MV-4-11 (cell line): ENCODE results near the gene CHPT1.
"Not testable (repeated sequence)": the region's sequence is repeated elsewhere in the genome, so short reads cannot be mapped to it uniquely, and the experiment has no call there.

Source experiments
- DNase-seq: peaks from one replicate; lab custom pipeline; 2025; lab: John Stamatoyannopoulos, UW

Gene CHPT1

GRCh38 chr12:101697197-101697929, at the start of gene CHPT1:
Gene CHPT1, plus strand, starts transcription at chr12:101697640. Its CDS starts 222 bp downstream, at chr12:101697862.
- peak; percentile 16 for DNase-seq

GRCh38 chr12:101647711-101648110, 49.7 kb upstream of the CHPT1 start:
- DNase-seq = no peak

DNA sequence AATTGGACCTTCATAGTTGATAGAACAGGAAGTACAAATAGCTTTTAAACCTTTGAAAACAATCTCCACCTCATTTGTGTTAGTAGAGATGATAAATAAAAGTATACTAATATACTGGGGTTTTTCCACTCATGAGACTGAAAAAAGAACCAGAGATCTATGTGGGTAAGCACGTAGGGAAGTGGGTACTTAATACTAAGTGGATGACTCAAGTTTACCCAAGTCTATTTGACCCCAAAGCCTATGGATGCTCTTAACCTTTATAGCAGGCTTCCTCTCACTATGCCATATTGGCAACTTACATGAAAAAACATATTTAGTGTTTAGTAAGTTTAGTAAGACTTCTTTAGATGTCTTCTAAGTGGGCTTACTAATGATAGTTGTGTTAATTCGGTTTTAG, 49.2 kb upstream of the CHPT1 start:
- DNase-seq = peak; percentile 62

DNA sequence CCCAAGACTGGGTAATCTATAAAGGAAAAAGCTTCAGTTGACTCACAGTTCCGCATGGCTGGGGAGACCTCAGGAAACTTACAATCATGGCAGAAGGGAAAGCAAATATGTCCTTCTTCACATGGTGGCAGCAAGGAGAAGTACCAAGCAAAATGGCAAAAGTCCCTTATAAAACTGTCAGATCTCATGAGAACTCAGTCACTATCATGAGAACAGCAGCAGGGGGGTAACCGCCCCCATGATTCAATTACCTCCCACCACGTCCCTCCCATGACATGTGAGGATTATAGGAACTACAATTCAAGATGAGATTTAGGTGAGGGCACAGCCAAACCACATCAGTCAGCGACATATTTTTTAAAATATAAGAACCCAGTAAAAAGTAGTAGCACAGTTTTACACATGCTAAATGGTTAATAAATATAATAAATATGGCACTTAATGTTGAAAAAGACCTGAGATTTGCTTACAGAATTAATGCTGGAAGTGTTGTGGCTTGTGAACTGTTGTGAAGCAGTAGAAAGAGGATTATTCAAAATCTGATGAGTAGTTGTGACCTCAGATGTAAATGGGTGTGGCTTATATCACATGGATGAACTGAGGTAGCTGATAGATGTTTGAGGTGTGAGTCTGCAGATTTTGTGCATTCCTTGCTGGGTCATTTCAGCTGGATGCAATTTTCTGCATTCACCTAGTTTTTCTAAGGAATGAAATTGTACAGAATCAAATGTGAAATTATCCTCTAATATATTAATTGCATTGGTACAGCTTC, 46.9 kb upstream of the CHPT1 start:
- no peak for DNase-seq

DNA sequence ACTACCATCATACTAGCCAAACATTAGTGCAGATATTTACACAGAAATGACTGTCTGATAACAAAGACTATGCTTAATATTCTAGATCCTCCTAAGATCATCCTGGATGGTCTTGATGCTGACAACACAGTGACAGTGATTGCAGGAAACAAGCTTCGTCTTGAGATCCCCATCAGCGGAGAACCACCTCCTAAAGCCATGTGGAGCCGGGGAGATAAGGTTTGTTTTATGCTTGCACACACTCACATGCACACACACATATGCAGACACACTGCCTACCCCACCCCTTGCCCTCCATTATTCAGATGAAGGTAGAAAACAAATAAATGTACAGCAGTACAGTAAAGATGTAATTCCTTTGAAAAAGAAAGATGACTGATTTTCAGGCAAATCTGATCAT, 44.4 kb upstream of the CHPT1 start:
- no peak for DNase-seq

DNA sequence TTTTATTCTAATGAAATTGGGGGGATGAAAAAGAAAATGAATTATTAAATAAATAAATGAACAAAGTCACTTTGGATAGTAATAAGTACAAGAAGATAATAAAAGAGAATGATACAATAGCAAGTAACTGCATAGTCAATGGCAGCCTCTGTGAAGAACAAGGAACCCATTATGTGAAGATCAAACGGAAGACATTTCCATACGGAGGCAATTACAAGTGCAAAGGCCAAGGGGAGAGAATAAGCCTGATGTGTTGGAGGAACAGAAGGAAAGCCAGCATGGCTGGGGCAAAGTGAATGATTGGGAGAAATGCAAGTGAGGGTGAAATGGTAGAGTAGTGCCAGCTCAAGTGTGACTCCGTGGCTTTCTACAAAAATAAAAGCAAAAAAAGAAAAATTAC, 43.9 kb upstream of the CHPT1 start:
- DNase-seq = no peak

DNA sequence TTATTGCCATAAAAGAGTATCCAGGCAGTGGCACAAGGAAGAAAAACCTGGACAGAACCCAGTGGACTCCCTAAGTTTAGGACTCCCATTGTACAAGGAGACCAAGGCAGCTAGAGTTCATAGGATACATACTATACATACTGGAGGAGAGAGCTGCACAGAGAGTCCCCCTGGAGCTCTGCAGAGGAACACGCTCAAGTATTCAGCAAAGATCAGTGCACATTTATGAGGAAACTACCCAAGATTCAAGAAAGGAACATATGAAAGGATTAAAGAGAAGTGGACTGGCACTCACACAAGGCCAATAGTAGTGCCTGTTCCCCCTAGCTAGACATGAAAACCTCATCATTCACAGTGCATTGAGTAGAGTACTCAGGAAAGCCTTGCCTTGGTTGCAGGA, 43.0 kb upstream of the CHPT1 start:
- DNase-seq = no peak

DNA sequence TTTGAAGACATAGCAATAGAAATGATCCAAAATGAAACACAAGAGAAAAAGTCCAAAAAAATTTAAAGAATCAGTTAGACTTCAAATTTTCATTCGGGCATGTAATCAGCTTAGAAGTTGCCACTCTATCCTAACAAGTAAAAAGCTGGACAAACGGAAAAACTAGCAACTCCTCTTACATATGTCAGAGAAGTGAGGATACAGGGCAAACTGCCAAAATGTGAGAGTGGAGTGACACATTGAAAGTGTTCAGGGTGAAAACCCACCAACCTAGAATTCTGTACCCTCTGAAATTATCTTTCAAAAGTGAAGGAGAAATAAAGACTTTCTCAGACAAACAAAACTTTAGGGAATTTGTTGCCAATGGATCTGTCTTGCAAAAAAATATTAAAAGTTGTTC, 42.0 kb upstream of the CHPT1 start:
- no peak for DNase-seq

DNA sequence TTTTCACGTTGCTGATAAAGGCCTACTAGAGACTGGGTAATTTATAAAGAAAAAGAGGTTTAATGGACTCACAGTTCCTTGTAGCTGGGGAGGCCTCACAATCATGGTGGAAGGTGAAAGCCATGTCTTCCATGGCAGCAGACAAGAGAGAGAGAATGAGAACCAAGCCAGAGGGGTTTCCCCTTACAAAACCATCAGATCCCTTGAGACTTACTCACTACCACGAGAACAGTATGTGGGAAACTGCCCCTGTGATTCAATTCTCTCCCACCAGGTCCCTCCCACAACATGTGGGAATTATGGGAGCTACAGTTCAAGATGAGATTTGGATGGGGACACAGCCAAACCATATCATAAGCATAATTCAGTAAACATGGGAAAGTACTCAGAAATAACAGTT, 36.8 kb upstream of the CHPT1 start:
- not testable (repeated sequence) for DNase-seq

DNA sequence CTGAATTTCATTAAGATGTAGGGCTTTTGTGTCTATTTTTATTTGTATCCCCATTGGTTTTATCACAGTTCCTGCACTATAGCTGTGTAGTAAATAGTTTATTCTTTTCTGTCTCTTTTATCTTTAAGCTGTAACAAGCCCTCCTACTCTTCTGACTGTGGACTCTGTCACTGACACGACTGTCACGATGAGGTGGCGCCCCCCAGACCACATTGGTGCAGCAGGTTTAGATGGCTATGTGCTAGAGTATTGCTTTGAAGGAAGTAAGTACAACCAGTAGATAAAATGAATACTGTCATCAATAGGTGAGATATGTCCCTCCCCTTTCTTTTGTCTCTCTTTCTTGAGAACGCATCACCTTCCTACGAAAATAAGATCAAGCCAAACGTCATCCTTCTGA, 34.1 kb upstream of the CHPT1 start:
- no peak for DNase-seq

DNA sequence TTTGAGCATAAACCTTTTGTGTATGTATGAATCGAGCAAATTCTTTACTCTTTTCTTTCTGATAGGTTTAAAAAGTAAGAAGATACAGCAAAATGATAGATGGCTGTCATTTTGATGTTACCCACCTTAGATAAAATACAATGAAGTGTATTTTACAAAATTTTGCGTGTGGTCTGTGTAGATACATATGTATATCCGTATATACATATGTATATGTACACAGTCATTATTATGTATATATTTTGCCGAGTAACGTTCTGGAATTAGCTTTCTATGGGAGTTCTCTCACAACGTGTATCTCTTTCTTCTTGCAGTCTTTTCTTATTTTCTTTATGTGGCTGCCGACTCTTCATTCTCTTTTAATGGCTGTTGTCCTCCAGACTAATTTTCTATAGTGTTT, 32.4 kb upstream of the CHPT1 start:
- no peak for DNase-seq

DNA sequence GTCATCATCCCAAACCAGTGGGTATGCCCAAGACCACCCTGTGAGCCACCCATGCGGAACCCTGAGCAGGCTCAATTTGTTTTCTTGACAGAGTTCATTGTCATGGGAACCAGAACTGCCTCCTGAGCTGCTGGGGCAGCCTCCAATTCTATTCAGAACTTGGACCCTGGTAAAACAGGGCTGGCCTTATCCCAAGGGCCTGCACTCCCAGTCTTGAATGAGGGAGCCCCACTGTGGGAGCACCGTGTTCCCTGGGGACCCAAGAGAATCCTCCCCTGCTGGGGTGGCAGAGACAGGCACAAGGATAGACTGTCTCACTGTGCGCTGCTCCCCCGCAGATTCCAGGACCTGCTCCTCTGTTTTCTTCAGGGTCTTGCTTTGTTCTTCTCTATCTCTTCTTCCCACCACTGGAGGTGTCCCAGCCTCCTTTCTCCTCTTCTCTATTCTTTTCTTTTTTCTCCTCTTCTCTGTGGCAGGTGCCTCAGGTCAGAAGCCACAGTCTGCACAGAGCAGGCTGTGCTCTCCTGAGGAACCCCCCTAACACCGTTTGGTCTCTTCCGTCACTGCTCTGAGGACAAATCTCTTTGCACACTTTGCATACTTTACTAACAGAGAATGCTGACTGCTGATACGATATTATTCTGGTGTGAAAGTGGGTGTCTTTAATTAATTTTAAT, 31.2 kb upstream of the CHPT1 start:
- no peak for DNase-seq

- no peak for DNase-seq
These were observed 29.8 kb upstream of the CHPT1 start for GRCh38 chr12:101667591-101667990.

DNA sequence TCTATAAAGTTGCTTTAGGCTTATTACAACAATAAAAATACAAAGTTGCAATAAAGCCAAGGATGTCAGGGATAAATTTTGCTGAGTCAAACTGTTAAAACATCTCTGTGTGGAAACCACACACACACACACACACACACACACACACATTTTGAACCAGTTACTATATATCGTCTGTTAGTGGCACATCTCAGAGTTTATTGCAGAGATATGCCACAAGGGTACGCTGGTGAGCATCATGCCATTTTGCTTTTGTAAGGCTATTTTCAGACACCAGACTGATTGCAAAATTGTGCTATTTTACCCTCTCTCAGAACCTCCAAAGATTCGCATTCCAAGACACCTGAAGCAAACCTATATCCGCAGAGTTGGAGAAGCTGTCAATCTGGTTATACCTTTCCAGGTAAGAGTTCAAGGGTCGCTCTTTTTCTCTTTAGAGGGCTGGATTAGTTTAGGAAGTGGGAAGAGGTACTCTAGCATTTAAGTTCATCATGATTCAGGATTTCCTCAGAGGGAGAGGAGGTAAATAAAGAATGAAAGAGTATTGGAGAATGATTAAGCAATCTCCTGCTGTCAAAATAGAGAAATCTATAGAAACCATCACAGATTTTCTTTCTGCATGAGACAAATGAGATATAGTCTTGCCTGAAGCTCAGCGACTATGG, 27.3 kb upstream of the CHPT1 start:
- peak; percentile 80 for DNase-seq

- DNase-seq = peak; percentile 84
These were observed 26.2 kb upstream of the CHPT1 start for GRCh38 chr12:101671157-101671791.

- peak; percentile 29 for DNase-seq
These were observed 25.6 kb upstream of the CHPT1 start for GRCh38 chr12:101671833-101672232.

GRCh38 chr12:101675555-101675954, 21.9 kb upstream of the CHPT1 start:
- no peak for DNase-seq

DNA sequence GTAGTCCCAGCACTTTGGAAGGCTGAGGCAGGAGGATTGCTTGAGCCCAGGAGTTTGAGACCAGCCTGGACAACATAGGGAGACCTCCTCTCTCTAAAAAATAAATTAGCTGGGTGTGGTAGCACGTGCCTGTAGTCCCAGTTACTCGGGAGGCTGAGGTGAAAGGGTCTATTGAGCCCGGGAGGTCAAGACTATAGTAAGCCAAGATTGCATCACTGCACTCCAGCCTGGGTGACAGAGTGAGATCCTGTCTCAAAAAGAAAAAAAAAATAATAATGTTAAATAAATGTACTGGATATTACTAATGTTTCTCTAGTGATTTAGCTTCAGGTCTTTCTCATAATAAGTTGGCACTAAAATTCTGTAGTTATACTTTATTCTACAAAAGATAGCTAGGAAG, 20.9 kb upstream of the CHPT1 start:
- DNase-seq = not testable (repeated sequence)

DNA sequence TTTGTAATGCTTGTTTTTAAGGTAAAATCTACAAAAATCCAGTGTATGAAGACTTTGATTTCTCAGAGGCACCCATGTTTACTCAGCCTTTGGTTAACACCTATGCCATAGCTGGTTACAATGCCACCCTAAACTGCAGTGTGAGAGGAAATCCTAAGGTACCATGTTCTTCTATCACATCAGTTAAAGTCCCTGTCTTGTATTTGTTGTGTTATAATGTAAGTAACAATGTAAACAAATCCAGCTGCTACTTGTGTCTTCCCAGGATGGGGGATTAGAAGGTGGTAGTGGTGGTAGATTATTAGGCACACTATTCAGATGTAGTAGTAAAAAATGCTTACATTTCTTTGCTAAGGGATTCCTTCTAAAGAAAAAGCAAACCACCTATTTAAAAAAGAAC, 19.4 kb upstream of the CHPT1 start:
- DNase-seq = no peak

- DNase-seq = no peak
These were observed 17.2 kb upstream of the CHPT1 start for GRCh38 chr12:101680240-101680639.

GRCh38 chr12:101680647-101681046, 16.8 kb upstream of the CHPT1 start:
- no peak for DNase-seq

- not testable (repeated sequence) for DNase-seq
These were observed 15.8 kb upstream of the CHPT1 start for GRCh38 chr12:101681627-101682026.
